SK-N-SH treated with all-trans-retinoic acid at 6 μM for 48 hours (cell line): ENCODE data around the gene CPXM2.

Source experiments
- ATAC-seq: fragments of 200-7000 bp; cut with Tn5 transposase; 3 replicates; pipeline ENCODE4 v1.9.1; 2020; ENCODE audit warnings: mild to moderate bottlenecking, moderate library complexity
- ARNTL ChIP-seq: fragments of 450-650 bp; formaldehyde crosslinking; IDR thresholded peaks from 2 replicates; pipeline ENCODE4 v1.5.0; 2020; ENCODE audit warnings: low read depth, mild to moderate bottlenecking, moderate library complexity, borderline replicate concordance
- BACH2 ChIP-seq: fragments of 250-450 bp; sonication (Bioruptor Pico); IDR thresholded peaks from 2 replicates; pipeline ENCODE4 v1.9.0; 2021; ENCODE audit warnings: mild to moderate bottlenecking, borderline replicate concordance
- CREB5 ChIP-seq: fragments of 250-450 bp; sonication (Bioruptor Pico); IDR thresholded peaks from 2 replicates; pipeline ENCODE4 v1.5.1; 2020; ENCODE audit warnings: low read depth, mild to moderate bottlenecking, moderate library complexity
- CSDC2 ChIP-seq: fragments of 250-450 bp; sonication (Bioruptor Pico); IDR thresholded peaks from 2 replicates; pipeline ENCODE4 v1.5.0; 2020; ENCODE audit warnings: mild to moderate bottlenecking, moderate library complexity
- ESRRG ChIP-seq: fragments of 250-450 bp; sonication (Bioruptor Pico); IDR thresholded peaks from 2 replicates; pipeline ENCODE4 v1.6.1; 2021; ENCODE audit warnings: mild to moderate bottlenecking
- GLIS3 ChIP-seq: fragments of 250-450 bp; sonication (Bioruptor Pico); IDR thresholded peaks from 2 replicates; pipeline ENCODE4 v1.5.0; 2020; ENCODE audit warnings: mild to moderate bottlenecking, moderate library complexity
- ISL1 ChIP-seq: fragments of 250-450 bp; sonication (Bioruptor Pico); IDR thresholded peaks from 2 replicates; pipeline ENCODE4 v2.1.2; 2022; ENCODE audit warnings: mild to moderate bottlenecking, moderate library complexity
- OSR1 ChIP-seq: fragments of 250-450 bp; sonication (Bioruptor Pico); IDR thresholded peaks from 2 replicates; pipeline ENCODE4 v1.8.0; 2022; ENCODE audit warnings: moderate library complexity, mild to moderate bottlenecking, inconsistent platforms
- PATZ1 ChIP-seq: fragments of 250-450 bp; sonication (Bioruptor Pico); IDR thresholded peaks from 2 replicates; pipeline ENCODE4 v1.8.0; 2020; ENCODE audit warnings: mild to moderate bottlenecking, moderate library complexity, borderline replicate concordance
- PPARA ChIP-seq: fragments of 250-450 bp; sonication (Bioruptor Pico); IDR thresholded peaks from 2 replicates; pipeline ENCODE4 v1.5.0; 2020; ENCODE audit warnings: mild to moderate bottlenecking, borderline replicate concordance
- RARB ChIP-seq: fragments of 250-450 bp; sonication (Bioruptor Pico); IDR thresholded peaks from 2 replicates; pipeline ENCODE4 v1.8.0; 2021; ENCODE audit warnings: mild to moderate bottlenecking, moderate library complexity
- SNAI2 ChIP-seq: fragments of 250-450 bp; sonication (Bioruptor Pico); IDR thresholded peaks from 2 replicates; pipeline ENCODE4 v1.5.0; 2020; ENCODE audit warnings: mild to moderate bottlenecking, moderate library complexity
- TOX ChIP-seq: fragments of 250-450 bp; sonication (Bioruptor Pico); IDR thresholded peaks from 2 replicates; pipeline ENCODE4 v1.8.0; 2021; ENCODE audit warnings: mild to moderate bottlenecking, moderate library complexity, borderline replicate concordance
- ZC3H10 ChIP-seq: fragments of 250-450 bp; sonication (Bioruptor Pico); IDR thresholded peaks from 2 replicates; pipeline ENCODE4 v1.5.1; 2021; ENCODE audit warnings: mild to moderate bottlenecking, moderate library complexity
- ZFP3 ChIP-seq: fragments of 250-450 bp; sonication (Bioruptor Pico); IDR thresholded peaks from 2 replicates; pipeline ENCODE4 v1.5.0; 2020; ENCODE audit warnings: mild to moderate bottlenecking, moderate library complexity
- ZFP30 ChIP-seq: fragments of 450-650 bp; formaldehyde crosslinking; IDR thresholded peaks from 2 replicates; pipeline ENCODE4 v1.5.0; 2022; ENCODE audit warnings: mild to moderate bottlenecking, moderate library complexity
- ZNF565 ChIP-seq: fragments of 450-650 bp; formaldehyde crosslinking; conservative IDR thresholded peaks from 2 replicates; pipeline ENCODE4 v1.5.0; 2020; ENCODE audit warnings: low read depth, mild to moderate bottlenecking, moderate library complexity
- ZNF8 ChIP-seq: fragments of 450-650 bp; formaldehyde crosslinking; IDR thresholded peaks from 2 replicates; pipeline ENCODE4 v1.5.0; 2020; ENCODE audit warnings: mild to moderate bottlenecking, moderate library complexity
- TF ChIP-seq, protein P1 (sequence below): fragments of 250-450 bp; sonication (Bioruptor Pico); IDR thresholded peaks from 2 replicates; pipeline ENCODE4 v1.5.1; 2021; ENCODE audit warnings: mild to moderate bottlenecking, moderate library complexity
- TF ChIP-seq, protein P2 (sequence below): fragments of 250-450 bp; sonication (Bioruptor Pico); IDR thresholded peaks from 2 replicates; pipeline ENCODE4 v1.5.0; 2020; ENCODE audit warnings: mild to moderate bottlenecking, moderate library complexity
- TF ChIP-seq, protein P3 (sequence below): fragments of 250-450 bp; sonication (Bioruptor Pico); IDR thresholded peaks from 2 replicates; pipeline ENCODE4 v1.8.0; 2021; ENCODE audit warnings: low read depth, mild to moderate bottlenecking, moderate library complexity, borderline replicate concordance

Gene CPXM2

GRCh38 chr10:123715546-123715945 lies 176.1 kb downstream of the CPXM2 start:
- no peak for ATAC-seq
- TF ChIP-seq GLIS3 (CRISPR knock-in tag) (no peak), ZC3H10 (CRISPR knock-in tag) (no peak), ZFP3 (CRISPR knock-in tag) (no peak), RARB (CRISPR knock-in tag) (no peak), PPARA (CRISPR knock-in tag) (no peak), ZNF565 (CRISPR knock-in tag) (no peak)
- TF ChIP-seq, protein P1, sequence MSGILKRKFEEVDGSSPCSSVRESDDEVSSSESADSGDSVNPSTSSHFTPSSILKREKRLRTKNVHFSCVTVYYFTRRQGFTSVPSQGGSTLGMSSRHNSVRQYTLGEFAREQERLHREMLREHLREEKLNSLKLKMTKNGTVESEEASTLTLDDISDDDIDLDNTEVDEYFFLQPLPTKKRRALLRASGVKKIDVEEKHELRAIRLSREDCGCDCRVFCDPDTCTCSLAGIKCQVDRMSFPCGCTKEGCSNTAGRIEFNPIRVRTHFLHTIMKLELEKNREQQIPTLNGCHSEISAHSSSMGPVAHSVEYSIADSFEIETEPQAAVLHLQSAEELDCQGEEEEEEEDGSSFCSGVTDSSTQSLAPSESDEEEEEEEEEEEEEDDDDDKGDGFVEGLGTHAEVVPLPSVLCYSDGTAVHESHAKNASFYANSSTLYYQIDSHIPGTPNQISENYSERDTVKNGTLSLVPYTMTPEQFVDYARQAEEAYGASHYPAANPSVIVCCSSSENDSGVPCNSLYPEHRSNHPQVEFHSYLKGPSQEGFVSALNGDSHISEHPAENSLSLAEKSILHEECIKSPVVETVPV (CRISPR knock-in tag), result no peak
- TF ChIP-seq, protein P2, sequence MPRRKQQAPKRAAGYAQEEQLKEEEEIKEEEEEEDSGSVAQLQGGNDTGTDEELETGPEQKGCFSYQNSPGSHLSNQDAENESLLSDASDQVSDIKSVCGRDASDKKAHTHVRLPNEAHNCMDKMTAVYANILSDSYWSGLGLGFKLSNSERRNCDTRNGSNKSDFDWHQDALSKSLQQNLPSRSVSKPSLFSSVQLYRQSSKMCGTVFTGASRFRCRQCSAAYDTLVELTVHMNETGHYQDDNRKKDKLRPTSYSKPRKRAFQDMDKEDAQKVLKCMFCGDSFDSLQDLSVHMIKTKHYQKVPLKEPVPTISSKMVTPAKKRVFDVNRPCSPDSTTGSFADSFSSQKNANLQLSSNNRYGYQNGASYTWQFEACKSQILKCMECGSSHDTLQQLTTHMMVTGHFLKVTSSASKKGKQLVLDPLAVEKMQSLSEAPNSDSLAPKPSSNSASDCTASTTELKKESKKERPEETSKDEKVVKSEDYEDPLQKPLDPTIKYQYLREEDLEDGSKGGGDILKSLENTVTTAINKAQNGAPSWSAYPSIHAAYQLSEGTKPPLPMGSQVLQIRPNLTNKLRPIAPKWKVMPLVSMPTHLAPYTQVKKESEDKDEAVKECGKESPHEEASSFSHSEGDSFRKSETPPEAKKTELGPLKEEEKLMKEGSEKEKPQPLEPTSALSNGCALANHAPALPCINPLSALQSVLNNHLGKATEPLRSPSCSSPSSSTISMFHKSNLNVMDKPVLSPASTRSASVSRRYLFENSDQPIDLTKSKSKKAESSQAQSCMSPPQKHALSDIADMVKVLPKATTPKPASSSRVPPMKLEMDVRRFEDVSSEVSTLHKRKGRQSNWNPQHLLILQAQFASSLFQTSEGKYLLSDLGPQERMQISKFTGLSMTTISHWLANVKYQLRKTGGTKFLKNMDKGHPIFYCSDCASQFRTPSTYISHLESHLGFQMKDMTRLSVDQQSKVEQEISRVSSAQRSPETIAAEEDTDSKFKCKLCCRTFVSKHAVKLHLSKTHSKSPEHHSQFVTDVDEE (CRISPR knock-in tag), result no peak

GRCh38 chr10:123706236-123706635 lies 185.4 kb downstream of the CPXM2 start:
- no peak for ATAC-seq
- TF ChIP-seq ZFP30 (CRISPR knock-in tag), result no peak
- TF ChIP-seq, protein P3, sequence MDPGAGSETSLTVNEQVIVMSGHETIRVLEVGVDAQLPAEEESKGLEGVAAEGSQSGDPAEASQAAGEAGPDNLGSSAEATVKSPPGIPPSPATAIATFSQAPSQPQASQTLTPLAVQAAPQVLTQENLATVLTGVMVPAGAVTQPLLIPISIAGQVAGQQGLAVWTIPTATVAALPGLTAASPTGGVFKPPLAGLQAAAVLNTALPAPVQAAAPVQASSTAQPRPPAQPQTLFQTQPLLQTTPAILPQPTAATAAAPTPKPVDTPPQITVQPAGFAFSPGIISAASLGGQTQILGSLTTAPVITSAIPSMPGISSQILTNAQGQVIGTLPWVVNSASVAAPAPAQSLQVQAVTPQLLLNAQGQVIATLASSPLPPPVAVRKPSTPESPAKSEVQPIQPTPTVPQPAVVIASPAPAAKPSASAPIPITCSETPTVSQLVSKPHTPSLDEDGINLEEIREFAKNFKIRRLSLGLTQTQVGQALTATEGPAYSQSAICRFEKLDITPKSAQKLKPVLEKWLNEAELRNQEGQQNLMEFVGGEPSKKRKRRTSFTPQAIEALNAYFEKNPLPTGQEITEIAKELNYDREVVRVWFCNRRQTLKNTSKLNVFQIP (CRISPR knock-in tag), result no peak
- no peak for TF ChIP-seq RARB (CRISPR knock-in tag)
- no peak for TF ChIP-seq BACH2 (CRISPR knock-in tag)
- TF ChIP-seq PATZ1 (CRISPR knock-in tag), result no peak
- TF ChIP-seq ZFP3 (CRISPR knock-in tag), result no peak
- no peak for TF ChIP-seq ZNF8 (CRISPR knock-in tag)
- no peak for TF ChIP-seq ARNTL (CRISPR knock-in tag)
- TF ChIP-seq, protein P1 (CRISPR knock-in tag), result no peak
- no peak for TF ChIP-seq ZC3H10 (CRISPR knock-in tag)
- no peak for TF ChIP-seq ZNF565 (CRISPR knock-in tag)
- TF ChIP-seq SNAI2 (CRISPR knock-in tag), result no peak
- no peak for TF ChIP-seq TOX (CRISPR knock-in tag)
- no peak for TF ChIP-seq OSR1 (CRISPR knock-in tag)
- no peak for TF ChIP-seq CSDC2 (CRISPR knock-in tag)
- no peak for TF ChIP-seq CREB5 (CRISPR knock-in tag)
- TF ChIP-seq, all 23 proteins: peak for 0

DNA sequence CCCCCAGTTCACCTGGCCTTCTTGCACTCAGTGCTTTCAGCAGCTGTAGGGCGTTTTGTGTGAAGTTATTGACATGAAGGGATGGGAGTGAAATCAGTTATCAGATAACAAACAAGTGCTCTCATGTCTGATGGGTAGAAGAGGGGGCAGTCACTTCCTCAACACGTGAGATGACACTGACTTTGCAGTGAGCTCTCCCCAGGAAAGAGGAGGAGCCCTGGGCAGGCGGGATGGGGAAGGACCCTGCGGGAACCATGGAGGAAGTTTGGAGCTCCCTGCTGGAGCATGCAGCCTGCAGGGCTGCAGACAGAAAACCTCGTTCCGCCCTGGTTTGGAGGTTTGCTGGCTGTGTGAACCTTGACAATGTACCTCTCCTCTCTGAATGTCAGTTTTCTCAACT lies 186.8 kb downstream of the CPXM2 start:
- ATAC-seq, result no peak
- TF ChIP-seq GLIS3 (CRISPR knock-in tag), result no peak
- no peak for TF ChIP-seq ZFP3 (CRISPR knock-in tag)
- TF ChIP-seq, protein P1 (CRISPR knock-in tag), result no peak
- no peak for TF ChIP-seq ZFP30 (CRISPR knock-in tag)
- no peak for TF ChIP-seq ESRRG
- TF ChIP-seq, protein P3 (CRISPR knock-in tag), result no peak
- TF ChIP-seq RARB (CRISPR knock-in tag), result no peak
- no peak for TF ChIP-seq ISL1
- no peak for TF ChIP-seq BACH2 (CRISPR knock-in tag)
- no peak for TF ChIP-seq PPARA (CRISPR knock-in tag)
- no peak for TF ChIP-seq TOX (CRISPR knock-in tag)
- TF ChIP-seq OSR1 (CRISPR knock-in tag), result no peak
- no peak for TF ChIP-seq ZNF8 (CRISPR knock-in tag)
